AG20443 (cell line): Measurements from ENCODE around the gene FXYD1.
A peak's percentile ranks its signal among the peaks of the same experiment; 100 is the strongest.

Experiments used
- DNase-seq: peaks from one replicate; pipeline ENCODE4 v3.0.0; 2012; ENCODE audit warnings: low spot score, mixed read lengths

The FXYD1 gene

DNA sequence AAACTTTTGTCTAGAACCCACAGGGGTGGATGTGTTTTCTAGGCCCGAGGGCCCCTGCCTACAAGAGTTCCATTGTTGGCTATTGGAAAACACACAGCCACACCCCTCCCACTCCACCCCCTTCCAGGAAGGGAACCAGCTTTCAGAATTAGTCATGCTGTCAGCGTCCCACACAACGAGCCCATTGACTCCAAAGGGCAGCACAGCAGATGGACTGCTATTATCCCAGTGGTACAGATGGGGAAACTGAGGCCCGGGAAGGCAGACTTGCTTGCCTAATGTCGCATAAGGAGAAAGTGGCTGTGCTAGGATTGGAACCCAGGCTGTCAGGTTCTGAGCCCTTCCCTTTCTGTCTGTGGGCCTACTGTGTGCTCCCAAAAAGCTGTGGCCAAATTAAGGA is 31.1 kb upstream of the FXYD1 start:
- DNase-seq = peak; percentile 83

GRCh38 chr19:35108730-35109129 is 29.9 kb upstream of the FXYD1 start:
- DNase-seq = no peak

DNA sequence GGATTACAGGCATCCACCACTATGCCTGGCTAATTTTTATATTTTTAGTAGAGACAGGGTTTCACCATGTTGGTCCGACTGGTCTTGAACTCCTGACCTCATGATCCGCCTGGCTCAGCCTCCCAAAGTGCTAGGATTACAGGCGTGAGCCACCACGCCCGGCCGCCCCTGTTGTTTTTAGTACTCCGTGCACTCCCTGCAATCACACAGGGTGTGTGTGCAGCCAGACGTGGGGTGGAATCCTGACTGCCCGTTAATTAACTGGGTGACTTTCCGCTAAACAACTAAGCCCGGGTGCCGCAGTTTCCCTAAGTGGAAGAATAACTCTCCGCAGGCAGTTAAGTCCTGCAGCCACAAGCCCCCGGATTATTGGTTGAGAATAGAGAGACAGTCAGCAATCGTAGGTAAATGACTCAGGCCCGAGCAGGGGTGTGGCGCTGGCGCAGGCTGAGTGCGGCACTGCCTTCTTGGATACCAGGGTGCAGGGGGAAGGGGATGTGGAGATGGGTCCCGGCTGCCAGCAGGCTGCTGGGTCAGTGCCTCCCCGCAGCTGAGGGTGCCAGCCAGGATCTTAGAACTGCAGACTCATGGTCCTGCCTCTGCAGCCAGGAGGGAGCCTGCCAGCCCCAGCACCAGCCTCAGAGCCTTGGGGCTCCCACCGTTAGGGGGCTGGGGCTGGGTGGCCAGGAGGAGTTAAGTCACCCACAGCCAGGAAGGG is 29.1 kb upstream of the FXYD1 start:
- no peak for DNase-seq

GRCh38 chr19:35110974-35111373 is 27.6 kb upstream of the FXYD1 start:
- no peak for DNase-seq

- no peak for DNase-seq
These were observed 25.5 kb upstream of the FXYD1 start for GRCh38 chr19:35112995-35113688.

- peak; percentile 84 for DNase-seq
These were observed 24.1 kb upstream of the FXYD1 start for GRCh38 chr19:35114353-35115176.

- DNase-seq = no peak
These were observed 23.3 kb upstream of the FXYD1 start, which contains the start of gene FXYD3 for GRCh38 chr19:35115177-35115951. FXYD3 (plus strand) TSS chr19:35115823; CDS start chr19:35119377, 3,554 bp downstream.

DNA sequence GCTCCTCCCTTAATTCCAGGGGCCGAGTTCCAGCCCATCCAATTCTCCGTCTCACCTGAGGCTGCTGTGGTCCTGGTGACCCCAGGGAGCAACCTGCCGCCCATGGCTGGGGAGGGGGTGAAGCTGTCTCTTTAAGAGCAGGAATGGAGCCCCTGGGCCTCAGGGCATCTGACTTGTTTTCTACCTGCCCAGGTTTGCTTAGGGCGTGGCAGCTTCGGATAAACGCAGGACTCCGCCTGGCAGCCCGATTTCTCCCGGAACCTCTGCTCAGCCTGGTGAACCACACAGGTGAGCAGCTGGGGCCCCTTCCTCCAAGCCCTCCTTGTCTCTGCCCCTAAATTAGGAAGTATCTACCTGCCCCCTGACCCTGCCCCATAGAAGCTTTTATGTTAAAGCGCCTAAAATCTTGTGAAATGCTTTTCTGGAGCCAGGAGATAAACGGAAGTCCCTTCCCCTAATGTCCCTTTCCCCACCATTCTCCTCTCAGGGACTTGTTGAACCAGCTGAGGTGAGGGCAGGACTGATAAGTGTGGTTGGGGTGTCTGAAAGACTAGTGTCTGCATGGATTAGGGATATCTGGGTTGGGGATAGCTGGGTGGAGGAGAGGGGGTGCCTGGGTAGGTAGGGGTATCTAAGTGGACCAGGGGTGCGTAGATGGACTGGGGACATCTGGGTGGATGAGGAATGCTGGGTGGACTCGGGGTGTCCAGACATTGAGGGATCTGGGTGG is 22.4 kb upstream of the FXYD1 start:
- no peak for DNase-seq

DNA sequence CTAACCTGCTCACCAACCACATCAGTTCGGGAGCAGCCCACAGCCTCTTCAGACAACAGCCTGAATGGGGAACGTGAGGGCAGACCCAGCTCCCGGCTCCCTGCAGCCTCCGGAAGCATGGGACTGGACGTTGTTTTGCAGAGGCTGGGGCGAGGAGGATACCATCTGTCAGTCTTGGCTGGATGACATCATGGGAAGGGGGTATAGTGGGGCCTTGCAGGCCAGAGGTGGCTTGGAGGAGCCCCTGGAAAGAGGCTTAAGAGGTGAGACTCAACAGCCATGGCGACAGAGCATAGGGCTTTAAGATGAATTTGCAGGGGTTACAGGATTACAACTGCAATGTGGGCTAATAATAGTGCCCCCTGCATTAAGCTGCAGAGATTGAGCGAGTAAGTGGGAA is 21.5 kb upstream of the FXYD1 start:
- no peak for DNase-seq

- no peak for DNase-seq
These were observed 20.8 kb upstream of the FXYD1 start for GRCh38 chr19:35117799-35118198.

GRCh38 chr19:35118268-35119020 is 20.2 kb upstream of the FXYD1 start:
- no peak for DNase-seq

DNA sequence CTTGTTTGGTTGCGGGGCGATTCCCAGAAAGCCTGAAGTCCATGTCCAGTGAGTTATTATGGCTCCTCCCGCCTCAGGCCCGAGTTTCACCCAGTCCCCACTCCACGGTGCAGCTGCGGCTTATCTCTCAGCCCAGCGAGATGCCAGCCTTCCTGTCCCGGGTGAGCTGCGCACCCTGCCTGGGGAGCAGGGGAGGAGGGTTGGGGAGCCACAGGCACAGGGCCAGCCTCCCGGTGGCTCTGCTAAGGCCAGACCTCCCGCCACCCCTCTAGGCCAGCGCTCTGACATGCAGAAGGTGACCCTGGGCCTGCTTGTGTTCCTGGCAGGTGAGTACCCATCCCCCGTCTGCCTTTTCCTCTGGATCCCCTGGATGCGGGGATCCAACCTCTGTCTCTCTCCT is 19.5 kb upstream of the FXYD1 start:
- DNase-seq = no peak

DNA sequence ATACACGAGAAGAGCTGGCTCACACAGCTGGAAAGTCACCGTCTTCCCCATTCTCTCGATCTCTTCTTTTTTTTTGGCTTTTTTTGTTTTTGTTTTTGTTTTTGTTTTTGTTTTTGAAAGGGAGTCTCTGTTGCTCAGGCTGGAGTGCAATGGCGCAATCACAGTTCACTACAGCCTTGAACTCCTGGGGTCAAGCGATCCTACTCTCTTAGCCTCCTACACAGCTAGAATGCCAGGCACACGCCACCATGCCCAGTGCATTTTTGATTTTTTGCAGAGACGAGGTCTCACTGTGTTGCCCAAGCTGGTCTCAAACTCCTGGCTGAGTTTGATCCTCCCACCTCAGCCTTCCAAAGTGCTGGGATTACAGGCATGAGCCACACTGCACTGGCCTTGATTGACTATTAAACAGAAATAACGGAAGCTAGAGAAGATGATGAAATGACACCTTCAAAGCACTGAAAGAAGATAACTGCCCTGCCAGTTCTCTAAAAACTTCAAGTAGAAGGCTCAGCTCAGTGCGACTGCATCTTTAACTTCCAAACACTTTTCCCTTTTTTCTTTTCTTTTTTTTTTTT is 19.0 kb upstream of the FXYD1 start:
- DNase-seq = no peak

GRCh38 chr19:35120492-35120891 is 18.1 kb upstream of the FXYD1 start:
- DNase-seq = peak; percentile 82

DNA sequence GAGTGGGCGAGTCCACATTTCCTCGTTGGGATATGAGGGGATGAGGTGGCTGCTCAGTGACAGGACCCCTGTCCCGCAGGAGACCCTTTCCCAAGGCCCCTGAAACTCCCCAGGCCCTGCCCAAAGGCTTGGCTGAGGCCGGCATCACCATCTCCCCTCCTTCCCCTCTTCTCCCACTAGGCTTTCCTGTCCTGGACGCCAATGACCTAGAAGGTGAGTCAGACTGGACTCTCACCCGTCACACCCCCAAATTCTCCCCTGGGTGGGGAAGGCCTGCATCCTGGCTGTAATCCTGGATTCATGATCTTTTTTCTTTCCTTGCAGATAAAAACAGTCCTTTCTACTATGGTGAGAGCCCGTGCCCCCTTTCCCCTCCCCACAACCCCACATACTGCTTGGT is 17.7 kb upstream of the FXYD1 start:
- DNase-seq = peak; percentile 46

GRCh38 chr19:35122687-35123551 is 15.7 kb upstream of the FXYD1 start:
- DNase-seq = no peak

DNA sequence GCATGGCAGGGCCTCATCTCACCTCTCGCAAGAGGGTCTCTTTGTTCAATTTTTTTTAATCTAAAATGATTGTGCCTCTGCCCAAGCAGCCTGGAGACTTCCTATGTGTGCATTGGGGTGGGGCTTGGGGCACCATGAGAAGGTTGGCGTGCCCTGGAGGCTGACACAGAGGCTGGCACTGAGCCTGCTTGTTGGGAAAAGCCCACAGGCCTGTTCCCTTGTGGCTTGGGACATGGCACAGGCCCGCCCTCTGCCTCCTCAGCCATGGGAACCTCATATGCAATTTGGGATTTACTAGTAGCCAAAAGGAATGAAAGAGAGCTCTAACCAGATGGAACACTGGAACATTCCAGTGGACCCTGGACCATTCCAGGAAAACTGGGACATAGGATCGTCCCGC is 15.1 kb upstream of the FXYD1 start:
- DNase-seq = peak; percentile 59

DNA sequence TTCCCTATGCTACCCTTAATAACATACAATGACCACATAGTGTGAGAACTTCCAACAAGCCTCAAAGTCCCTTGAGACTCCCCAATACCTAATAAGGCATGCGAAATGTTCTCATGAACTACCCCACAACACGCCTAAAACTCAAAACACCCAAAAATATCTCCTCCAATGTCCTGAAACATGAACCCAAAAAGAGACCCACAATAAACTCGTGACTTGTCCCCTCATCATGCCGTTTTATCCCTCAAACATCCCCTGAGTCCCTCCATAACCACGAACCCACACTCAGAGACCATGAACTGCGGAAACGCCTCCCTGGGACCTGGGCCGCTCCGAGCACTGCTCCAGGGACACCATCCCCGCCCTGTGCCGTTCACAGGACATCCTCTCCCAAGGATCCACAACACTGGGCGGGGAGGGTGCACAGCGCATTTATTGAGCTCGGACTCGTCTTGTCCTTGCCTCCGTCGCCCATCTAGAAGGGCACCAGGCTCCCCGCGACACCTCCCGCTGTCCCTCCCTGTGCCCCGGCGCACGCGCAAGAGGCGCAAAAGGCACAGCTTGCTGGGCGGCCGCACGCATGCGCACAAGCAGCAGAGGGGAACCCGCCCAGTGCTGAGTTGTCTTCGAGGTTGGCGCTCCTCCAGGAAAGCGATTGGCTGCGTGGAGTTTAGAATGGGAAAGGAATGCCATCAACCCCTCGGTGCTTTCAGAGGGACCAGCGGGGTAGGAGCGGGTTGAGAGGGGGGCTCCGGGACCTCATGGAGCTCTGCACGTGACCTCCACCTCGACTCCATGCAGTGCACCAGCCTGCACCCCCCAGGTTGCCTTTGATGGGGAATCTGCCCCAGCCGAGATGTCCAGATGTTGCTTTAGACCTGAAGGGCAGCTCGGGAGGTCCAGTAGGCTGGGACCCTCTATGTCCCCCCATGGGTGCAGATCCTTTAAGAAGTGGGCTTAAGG is 14.2 kb upstream of the FXYD1 start:
- DNase-seq = peak; percentile 99
